Nephron progenitor cell (in vitro differentiated cells): Measurements from ENCODE around the gene SF3B6.
"Not testable (repeated sequence)": the region's sequence is repeated elsewhere in the genome, so short reads cannot be mapped to it uniquely, and the experiment has no call there.

Source experiments
- DNase-seq: peaks from one replicate; pipeline ENCODE4 v3.0.0; 2021
- H3K27ac Mint-ChIP-seq: 2 replicates; pipeline ENCODE4 v1.8.0; 2021; ENCODE audit warnings: mild to moderate bottlenecking, moderate library complexity, mixed read lengths
- H3K27me3 Mint-ChIP-seq: 2 replicates; pipeline ENCODE4 v1.8.0; 2021; ENCODE audit warnings: mild to moderate bottlenecking, low read depth, mixed read lengths; ENCODE audit not compliant: poor library complexity
- H3K36me3 Mint-ChIP-seq: 2 replicates; pipeline ENCODE4 v1.8.0; 2021; ENCODE audit warnings: low read depth, mixed read lengths
- H3K4me1 Mint-ChIP-seq: 2 replicates; pipeline ENCODE4 v1.8.0; 2021; ENCODE audit warnings: mixed read lengths
- H3K4me3 Mint-ChIP-seq: 2 replicates; pipeline ENCODE4 v1.8.0; 2021; ENCODE audit warnings: mild to moderate bottlenecking, moderate library complexity, mixed read lengths
- H3K9me3 Mint-ChIP-seq: 2 replicates; pipeline ENCODE4 v1.8.0; 2021; ENCODE audit warnings: mild to moderate bottlenecking, moderate library complexity, mixed read lengths
- TF ChIP-seq, protein P1 (sequence below): fragments of 200-600 bp; sonication (generic); IDR thresholded peaks from 2 replicates; pipeline ENCODE4 v1.5.0; 2021; ENCODE audit warnings: antibody characterized with exemption

SF3B6 gene

GRCh38 chr2:24101992-24102391, 25.9 kb upstream of the SF3B6 start:
- no peak overlapping the region for H3K27ac Mint-ChIP-seq
- no peak overlapping the region for H3K4me3 Mint-ChIP-seq
- no peaks in the 10 kb centered on the region for H3K4me1 Mint-ChIP-seq
- TF ChIP-seq, protein P1, sequence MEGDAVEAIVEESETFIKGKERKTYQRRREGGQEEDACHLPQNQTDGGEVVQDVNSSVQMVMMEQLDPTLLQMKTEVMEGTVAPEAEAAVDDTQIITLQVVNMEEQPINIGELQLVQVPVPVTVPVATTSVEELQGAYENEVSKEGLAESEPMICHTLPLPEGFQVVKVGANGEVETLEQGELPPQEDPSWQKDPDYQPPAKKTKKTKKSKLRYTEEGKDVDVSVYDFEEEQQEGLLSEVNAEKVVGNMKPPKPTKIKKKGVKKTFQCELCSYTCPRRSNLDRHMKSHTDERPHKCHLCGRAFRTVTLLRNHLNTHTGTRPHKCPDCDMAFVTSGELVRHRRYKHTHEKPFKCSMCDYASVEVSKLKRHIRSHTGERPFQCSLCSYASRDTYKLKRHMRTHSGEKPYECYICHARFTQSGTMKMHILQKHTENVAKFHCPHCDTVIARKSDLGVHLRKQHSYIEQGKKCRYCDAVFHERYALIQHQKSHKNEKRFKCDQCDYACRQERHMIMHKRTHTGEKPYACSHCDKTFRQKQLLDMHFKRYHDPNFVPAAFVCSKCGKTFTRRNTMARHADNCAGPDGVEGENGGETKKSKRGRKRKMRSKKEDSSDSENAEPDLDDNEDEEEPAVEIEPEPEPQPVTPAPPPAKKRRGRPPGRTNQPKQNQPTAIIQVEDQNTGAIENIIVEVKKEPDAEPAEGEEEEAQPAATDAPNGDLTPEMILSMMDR: no peak
- DNase-seq: no peak
- H3K9me3 Mint-ChIP-seq: peaks cover 70% of the 10 kb centered on the region
- H3K27me3 Mint-ChIP-seq: no peaks in the 10 kb centered on the region
- peaks cover 69% of the 10 kb centered on the region for H3K36me3 Mint-ChIP-seq

DNA sequence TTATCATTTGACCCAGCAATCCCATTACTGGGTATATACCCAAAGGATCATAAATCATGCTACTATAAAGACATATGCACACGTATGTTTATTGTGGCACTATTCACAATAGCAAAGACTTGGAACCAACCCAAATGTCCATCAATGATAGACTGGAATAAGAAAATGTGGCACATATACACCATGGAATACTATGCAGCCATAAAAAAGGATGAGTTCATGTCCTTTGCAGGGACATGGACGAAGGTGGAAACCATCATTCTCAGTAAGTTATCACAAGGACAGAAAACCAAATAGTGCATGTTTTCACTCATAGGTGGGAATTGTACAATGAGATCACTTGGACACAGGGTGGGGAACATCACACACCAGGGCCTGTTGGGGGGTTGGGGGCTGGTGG, 24.6 kb upstream of the SF3B6 start:
- H3K27ac Mint-ChIP-seq, DNase-seq, H3K27me3 Mint-ChIP-seq, H3K4me1 Mint-ChIP-seq, H3K4me3 Mint-ChIP-seq: not testable (repeated sequence)
- Mint-ChIP-seq H3K36me3 (peaks cover 73% of the 10 kb centered on the region), H3K9me3 (peaks cover 73% of the 10 kb centered on the region)

DNA sequence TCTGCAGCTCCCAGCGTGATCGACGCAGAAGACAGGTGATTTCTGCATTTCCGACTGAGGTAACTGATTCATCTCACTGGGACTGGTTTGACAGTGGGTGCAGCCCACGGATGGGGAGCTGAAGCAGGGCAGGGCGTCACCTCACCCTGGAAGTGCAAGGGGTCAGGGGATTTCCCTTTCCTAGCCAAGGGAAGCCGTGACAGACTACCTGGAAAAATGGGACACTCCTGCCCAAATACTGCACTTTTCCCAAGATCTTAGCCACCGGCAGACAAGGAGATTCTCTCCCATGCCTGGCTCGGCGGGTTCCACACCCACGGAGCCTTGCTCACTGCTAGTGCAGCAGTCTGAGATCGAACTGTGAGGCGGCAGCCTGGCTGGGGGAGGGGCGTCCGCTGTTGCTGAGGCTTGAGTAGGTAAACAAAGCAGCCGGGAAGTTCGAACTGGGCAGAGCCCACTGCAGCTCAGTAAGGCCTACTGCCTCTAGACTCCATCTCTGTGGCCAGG, 19.1 kb upstream of the SF3B6 start:
- not testable (repeated sequence) for DNase-seq, H3K4me3 Mint-ChIP-seq, H3K27me3 Mint-ChIP-seq, H3K4me1 Mint-ChIP-seq, H3K27ac Mint-ChIP-seq
- peaks cover 76% of the 10 kb centered on the region for H3K36me3 Mint-ChIP-seq
- H3K9me3 Mint-ChIP-seq: peaks cover 60% of the 10 kb centered on the region

- not testable (repeated sequence) for DNase-seq, H3K4me1 Mint-ChIP-seq, H3K27ac Mint-ChIP-seq, H3K27me3 Mint-ChIP-seq, H3K4me3 Mint-ChIP-seq
- peaks cover 40% of the 10 kb centered on the region for H3K9me3 Mint-ChIP-seq
- peaks cover 70% of the 10 kb centered on the region for H3K36me3 Mint-ChIP-seq
Measured at GRCh38 chr2:24093270-24093669, 17.1 kb upstream of the SF3B6 start.

GRCh38 chr2:24088821-24089359, 12.8 kb upstream of the SF3B6 start:
- H3K4me3 Mint-ChIP-seq: no peak overlapping the region
- peaks cover 29% of the 10 kb centered on the region for H3K36me3 Mint-ChIP-seq
- H3K9me3 Mint-ChIP-seq: peaks cover 8% of the 10 kb centered on the region
- no peak for DNase-seq
- H3K27ac Mint-ChIP-seq: no peak overlapping the region
- peaks cover 13% of the 10 kb centered on the region for H3K4me1 Mint-ChIP-seq
- H3K27me3 Mint-ChIP-seq: no peaks in the 10 kb centered on the region
- TF ChIP-seq, protein P1: no peak

- DNase-seq: no peak
- no peak overlapping the region for H3K4me3 Mint-ChIP-seq
- H3K4me1 Mint-ChIP-seq: peaks cover 31% of the 10 kb centered on the region
- TF ChIP-seq, protein P1: no peak
- H3K36me3 Mint-ChIP-seq: peaks cover 24% of the 10 kb centered on the region
- H3K27me3 Mint-ChIP-seq: no peaks in the 10 kb centered on the region
- H3K9me3 Mint-ChIP-seq: peaks cover 5% of the 10 kb centered on the region
- H3K27ac Mint-ChIP-seq: no peak overlapping the region
Measured at GRCh38 chr2:24087032-24087431, 10.9 kb upstream of the SF3B6 start.

DNA sequence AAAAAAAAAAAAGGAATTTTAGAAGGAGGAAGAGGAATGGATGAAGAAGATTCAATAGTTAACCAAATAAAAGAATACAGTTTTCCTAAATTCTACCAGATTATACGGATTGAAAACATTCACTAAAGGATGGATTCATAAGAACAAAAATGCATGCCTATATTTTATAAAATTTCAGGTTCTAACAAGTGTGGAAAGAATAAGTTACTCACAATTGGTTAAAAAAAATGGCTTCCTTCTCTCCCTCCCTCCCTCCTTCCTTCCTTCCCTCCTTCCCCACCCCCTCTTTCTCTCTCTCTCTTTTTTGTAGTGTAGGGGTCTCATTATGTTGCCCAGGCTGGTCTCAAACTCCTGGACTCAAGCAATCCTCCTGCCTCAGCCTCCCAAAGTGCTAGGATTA, 10.1 kb upstream of the SF3B6 start:
- H3K27me3 Mint-ChIP-seq: no peaks in the 10 kb centered on the region
- H3K36me3 Mint-ChIP-seq: peaks cover 29% of the 10 kb centered on the region
- H3K27ac Mint-ChIP-seq: no peak overlapping the region
- DNase-seq: no peak
- peaks cover 32% of the 10 kb centered on the region for H3K4me1 Mint-ChIP-seq
- H3K4me3 Mint-ChIP-seq: no peak overlapping the region
- peaks cover 5% of the 10 kb centered on the region for H3K9me3 Mint-ChIP-seq
- TF ChIP-seq, protein P1: no peak
